Dedifferentiated amniotic fluid mesenchymal stem cell (primary cell): ENCODE measurements around the gene FAM72A.
"Not testable (repeated sequence)": the region's sequence is repeated elsewhere in the genome, so short reads cannot be mapped to it uniquely, and the experiment has no call there.

Experiments
- DNase-seq: peaks from one replicate; pipeline ENCODE4 v3.0.0-alpha.2; 2016; ENCODE audit errors: extremely low spot score

The FAM72A gene

GRCh38 chr1:206169794-206170193, 32.8 kb downstream of the FAM72A start:
- peak; percentile 14 for DNase-seq

DNA sequence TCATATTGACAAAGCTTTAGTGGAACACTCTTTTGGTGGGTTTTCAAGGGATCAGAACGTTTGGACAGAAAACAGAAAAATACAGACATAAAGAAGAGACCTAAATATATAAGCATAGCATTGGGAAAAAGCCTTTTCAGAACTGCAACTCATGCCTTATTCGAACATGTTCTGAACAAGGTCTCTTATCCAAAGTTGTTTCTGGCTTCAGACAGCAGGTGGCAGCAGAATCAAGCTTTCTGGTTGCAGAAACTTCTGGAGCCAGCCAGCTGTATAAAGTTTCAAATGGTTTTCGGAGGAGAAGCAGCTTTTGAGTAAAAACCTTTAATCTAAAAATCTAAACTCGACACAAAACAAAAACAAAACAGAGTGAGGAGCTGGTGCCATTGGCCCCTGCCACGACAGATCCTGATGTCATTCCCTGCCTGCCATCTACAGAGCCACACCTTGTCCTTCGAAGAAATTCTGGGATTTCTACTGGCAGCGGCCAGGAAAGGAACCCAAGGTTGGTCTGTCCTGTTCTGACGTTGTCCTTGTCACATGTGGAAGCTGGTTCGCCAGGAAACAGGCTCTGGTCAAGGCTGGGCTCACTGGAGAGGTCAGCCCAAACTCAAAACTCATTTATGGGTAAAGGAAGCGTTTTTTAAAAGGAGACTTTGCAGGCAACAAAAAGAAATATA, 35.1 kb downstream of the FAM72A start:
- DNase-seq = not testable (repeated sequence)

GRCh38 chr1:206145771-206146290, 56.8 kb downstream of the FAM72A start:
- no peak for DNase-seq

DNA sequence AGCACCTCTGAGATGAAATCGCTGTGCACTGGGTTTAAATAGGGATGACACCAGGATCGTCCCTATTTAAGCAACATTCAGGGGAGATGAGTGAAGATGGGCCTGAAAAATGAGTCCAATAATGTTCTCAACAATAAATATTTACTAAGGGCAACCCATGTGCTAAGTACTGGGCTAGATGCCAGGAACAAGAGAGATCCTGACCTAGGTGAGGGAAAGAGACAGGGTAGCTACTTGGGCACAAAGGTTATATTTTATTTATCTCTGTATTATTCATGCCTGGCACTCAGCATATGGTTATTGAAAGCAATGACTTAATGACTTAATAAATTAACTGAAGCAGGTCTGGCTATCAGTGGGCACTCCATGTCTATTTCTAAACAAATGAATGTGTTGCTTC, 58.0 kb downstream of the FAM72A start:
- no peak for DNase-seq

- DNase-seq = no peak
These were observed 59.0 kb downstream of the FAM72A start for GRCh38 chr1:206143537-206144172.

DNA sequence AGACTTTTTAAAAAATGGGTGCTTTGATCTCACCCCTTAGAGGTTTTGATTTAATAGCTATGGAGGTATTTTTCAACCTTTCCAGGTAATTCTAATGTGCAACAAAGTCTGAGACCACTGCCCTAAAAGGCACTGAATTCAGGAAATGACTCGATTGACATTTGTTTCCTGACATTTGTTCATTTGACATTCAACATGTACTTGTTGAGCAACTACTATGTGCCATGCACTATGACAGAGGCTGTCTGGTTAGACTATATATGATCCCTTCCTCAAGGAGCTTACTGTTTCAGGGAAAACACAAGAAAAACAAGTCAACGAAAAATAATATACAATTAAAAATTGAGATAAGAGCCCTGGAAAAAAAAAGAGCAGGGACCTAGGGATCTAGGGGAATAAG, 59.9 kb downstream of the FAM72A start:
- no peak for DNase-seq

DNA sequence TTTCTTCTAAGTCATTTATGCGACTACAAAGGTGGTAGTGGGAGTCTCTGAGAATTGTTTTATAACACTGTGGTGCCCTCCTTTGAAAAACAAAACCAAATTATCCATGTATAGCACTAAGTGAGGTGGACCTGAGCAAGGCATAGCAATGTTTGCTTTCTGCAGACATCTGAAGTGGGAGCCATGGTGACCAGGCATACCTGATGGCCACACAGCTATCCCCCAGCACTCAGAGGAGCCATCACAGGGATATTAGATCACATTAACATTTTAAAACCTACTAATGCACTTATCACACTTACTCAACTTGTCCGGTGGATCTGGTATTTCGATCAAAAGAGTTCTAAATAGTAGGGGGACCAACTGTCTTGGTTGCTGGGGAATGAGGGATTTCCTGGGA, 60.6 kb downstream of the FAM72A start:
- DNase-seq = no peak

- no peak for DNase-seq
These were observed 66.4 kb downstream of the FAM72A start for GRCh38 chr1:206136241-206136640.
